Astrocyte of the cerebellum (primary cell): ENCODE data around the gene DDI1.

ENCODE experiments used
- DNase-seq: peaks from one replicate; pipeline ENCODE4 v3.0.0-alpha.2; 2011; ENCODE audit warnings: low read depth
- H3K4me3 ChIP-seq: 2 replicates; pipeline ENCODE4 v1.5.1; 2011; ENCODE audit warnings: mild to moderate bottlenecking, low read depth, low read length, moderate library complexity
- CTCF ChIP-seq: IDR thresholded peaks from 2 replicates; pipeline ENCODE4 v1.5.1; 2012; ENCODE audit warnings: low read length, low read depth, moderate library complexity, mild to moderate bottlenecking; ENCODE audit errors: missing control alignments
- in situ Hi-C: cut with HindIII; loops from 2 replicates; pipeline ENCODE4 v1.10.0; 2017; ENCODE audit warnings: low sequenced_read_pairs

The DDI1 gene

GRCh38 chr11:104049116-104049515 lies 12.7 kb downstream of the DDI1 start:
- in situ Hi-C loops, result no loop called here
- DNase-seq, result no peak
- no peak for TF ChIP-seq CTCF
- no peak overlapping the region for H3K4me3 ChIP-seq

- in situ Hi-C loops, result no loop called here
- no peak for DNase-seq
- H3K4me3 ChIP-seq, result no peak overlapping the region
- no peak for TF ChIP-seq CTCF
Observed at GRCh38 chr11:104051778-104052177, 15.3 kb downstream of the DDI1 start.

GRCh38 chr11:104053743-104054478 lies 17.5 kb downstream of the DDI1 start:
- TF ChIP-seq CTCF, result no peak
- in situ Hi-C loops, result no loop called here

GRCh38 chr11:104054911-104055529 lies 18.6 kb downstream of the DDI1 start:
- in situ Hi-C loops, result no loop called here
- no peak overlapping the region for H3K4me3 ChIP-seq
- DNase-seq, result no peak
- no peak for TF ChIP-seq CTCF

More at GRCh38 chr11:104053743-104054478, 17.5 kb downstream of the DDI1 start:
- DNase-seq, result no peak
- H3K4me3 ChIP-seq, result no peak overlapping the region

GRCh38 chr11:104055596-104055995 lies 19.2 kb downstream of the DDI1 start:
- in situ Hi-C loops, result no loop called here
- DNase-seq, result no peak
- H3K4me3 ChIP-seq, result no peak overlapping the region
- TF ChIP-seq CTCF, result no peak

- in situ Hi-C loops, result no loop called here
- no peak overlapping the region for H3K4me3 ChIP-seq
- TF ChIP-seq CTCF, result no peak
- DNase-seq, result no peak
Observed at GRCh38 chr11:104057908-104058307, 21.5 kb downstream of the DDI1 start.
